Measurements from ENCODE around the gene SLC31A1. TPM values are rescaled to one million over a fixed set of nuclear protein-coding genes. Genes with fewer than 3 reads are reported as not detected.

SLC31A1 gene
- total RNA-seq, 1 experiment from 2014 or later = 56.3 TPM

- no peaks in the 10 kb centered on the region for H3K9me3 Mint-ChIP-seq (ENCODE audit: unreplicated experiment)
- no peak for TF ChIP-seq CTCF (IDR thresholded peaks at IDR 0.05; ENCODE audit: unreplicated experiment)
- H3K4me3 Mint-ChIP-seq (ENCODE audit: unreplicated experiment) = no peak overlapping the region
- no peak for DNase-seq (ENCODE audit: unreplicated experiment)
- POLR2A ChIA-PET = interaction anchor here (0.6 kb wide), 1 partner anchor 388 kb away, joined by 3 read pairs; no protein-coding TSS in a partner anchor
- H3K4me1 Mint-ChIP-seq (ENCODE audit: insufficient read depth, unreplicated experiment) = no peaks in the 10 kb centered on the region
- CTCF ChIA-PET = no interaction called here
- H3K27ac Mint-ChIP-seq (ENCODE audit: low read depth, unreplicated experiment) = no peak overlapping the region
- H3K36me3 Mint-ChIP-seq (ENCODE audit: insufficient read depth, unreplicated experiment) = peaks cover 15% of the 10 kb centered on the region
- no TSS peak for BruUV-seq (replicated peaks)
- intact Hi-C loops (cut with micrococcal nuclease) = no loop called here
- no peaks in the 10 kb centered on the region for H3K27me3 Mint-ChIP-seq (ENCODE audit: insufficient read depth, unreplicated experiment)
Measured at GRCh38 chr9:113250807-113251206, 29.5 kb downstream of the SLC31A1 start.

GRCh38 chr9:113254991-113255390 is 33.6 kb downstream of the SLC31A1 start:
- Mint-ChIP-seq H3K4me3 (ENCODE audit: unreplicated experiment) (no peak overlapping the region), H3K27me3 (ENCODE audit: insufficient read depth, unreplicated experiment) (no peaks in the 10 kb centered on the region), H3K27ac (ENCODE audit: low read depth, unreplicated experiment) (no peak overlapping the region), H3K4me1 (ENCODE audit: insufficient read depth, unreplicated experiment) (no peaks in the 10 kb centered on the region), H3K36me3 (ENCODE audit: insufficient read depth, unreplicated experiment) (peaks cover 43% of the 10 kb centered on the region), H3K9me3 (ENCODE audit: unreplicated experiment) (no peaks in the 10 kb centered on the region)
- POLR2A ChIA-PET = interaction anchor here (0.7 to 3.7 kb wide), 3 partner anchors 12 to 1225 kb away, joined by 3 to 12 read pairs (median 4); partner anchors contain the start of genes CDC26 and PRPF4
- DNase-seq (ENCODE audit: unreplicated experiment) = no peak
- CTCF ChIA-PET = no interaction called here
- intact Hi-C loops (cut with micrococcal nuclease) = no loop called here
- BruUV-seq (replicated peaks) = no TSS peak
- no peak for TF ChIP-seq CTCF (IDR thresholded peaks at IDR 0.05; ENCODE audit: unreplicated experiment)

GRCh38 chr9:113255438-113255837 is 34.1 kb downstream of the SLC31A1 start:
- intact Hi-C loops (cut with micrococcal nuclease) = no loop called here
- no TSS peak for BruUV-seq (replicated peaks)
- Mint-ChIP-seq H3K4me1 (ENCODE audit: insufficient read depth, unreplicated experiment) (no peaks in the 10 kb centered on the region), H3K27me3 (ENCODE audit: insufficient read depth, unreplicated experiment) (no peaks in the 10 kb centered on the region), H3K36me3 (ENCODE audit: insufficient read depth, unreplicated experiment) (peaks cover 47% of the 10 kb centered on the region), H3K27ac (ENCODE audit: low read depth, unreplicated experiment) (no peak overlapping the region), H3K4me3 (ENCODE audit: unreplicated experiment) (no peak overlapping the region), H3K9me3 (ENCODE audit: unreplicated experiment) (no peaks in the 10 kb centered on the region)
- ChIA-PET CTCF (interaction anchor here (1.0 kb wide), 1 partner anchor 152 kb away, joined by 3 read pairs; no protein-coding TSS in a partner anchor), POLR2A (interaction anchor here (0.7 to 3.7 kb wide), 2 partner anchors 19 to 1225 kb away, joined by 4 to 12 read pairs; partner anchors contain the start of genes CDC26 and PRPF4)
- no peak for TF ChIP-seq CTCF (IDR thresholded peaks at IDR 0.05; ENCODE audit: unreplicated experiment)
- no peak for DNase-seq (ENCODE audit: unreplicated experiment)

GRCh38 chr9:113257863-113258262 is 36.5 kb downstream of the SLC31A1 start:
- intact Hi-C loops (cut with micrococcal nuclease) = no loop called here
- Mint-ChIP-seq H3K4me1 (ENCODE audit: insufficient read depth, unreplicated experiment) (no peaks in the 10 kb centered on the region), H3K4me3 (ENCODE audit: unreplicated experiment) (no peak overlapping the region), H3K27me3 (ENCODE audit: insufficient read depth, unreplicated experiment) (no peaks in the 10 kb centered on the region), H3K36me3 (ENCODE audit: insufficient read depth, unreplicated experiment) (peaks cover 55% of the 10 kb centered on the region), H3K27ac (ENCODE audit: low read depth, unreplicated experiment) (no peak overlapping the region), H3K9me3 (ENCODE audit: unreplicated experiment) (no peaks in the 10 kb centered on the region)
- BruUV-seq (replicated peaks) = no TSS peak
- ChIA-PET CTCF (interaction anchor here (1.9 kb wide), 1 partner anchor 17 kb away, joined by 8 read pairs; the partner anchor contains the start of gene CDC26), POLR2A (interaction anchor here (0.6 kb wide), 1 partner anchor 37 kb away, joined by 4 read pairs; the partner anchor contains the start of genes FKBP15 and SLC31A1)
- TF ChIP-seq CTCF (IDR thresholded peaks at IDR 0.05; ENCODE audit: unreplicated experiment) = no peak
- no peak for DNase-seq (ENCODE audit: unreplicated experiment)
